ENCODE measurements around the gene SYTL3.

GRCh38 chr6:158647501-158647900, 2.4 kb upstream of the SYTL3 start:
- TF ChIP-seq CTCF (IDR thresholded peaks at IDR 0.05) (no peak), POLR2AphosphoS5 (IDR thresholded peaks at IDR 0.05) (no peak)

Data from stomach (tissue), 4 donors.